NCI-H2029 (cell line): ENCODE measurements around the gene HAO2.

Source experiments
- DNase-seq: peaks from one replicate; lab custom pipeline; 2025; lab: John Stamatoyannopoulos, UW

Gene HAO2

GRCh38 chr1:119440721-119441307, 72.2 kb downstream of the HAO2 start:
- DNase-seq, result no peak

- DNase-seq, result no peak
Observed at GRCh38 chr1:119442756-119443155, 74.2 kb downstream of the HAO2 start.
